Endothelial cell of umbilical vein (primary cell): ENCODE results near the gene CD200. TPM values are rescaled to one million over a fixed set of nuclear protein-coding genes. Genes with fewer than 3 reads are reported as not detected.

ENCODE experiments used
- BruUV-seq: library from RNA; stranded (reverse); fragments of 400-500 nt; replicated peaks from 2 replicates; lab custom pipeline; 2021; lab: Mats Ljungman, UMichigan
- CTCF ChIA-PET: fragments of 300-600, 350-600 bp; sonication (Branson Sonifier 250); formaldehyde crosslinking; loops from one replicate; lab custom pipeline; 2021; ENCODE audit warnings: antibody characterized with exemption, inconsistent platforms; lab: Charles Lee
- POLR2A ChIA-PET: fragments of 300-600, 350-600 bp; sonication (Branson Sonifier 250); formaldehyde crosslinking; loops from one replicate; lab custom pipeline; 2021; ENCODE audit warnings: antibody characterized with exemption, inconsistent platforms; lab: Charles Lee
- DNase-seq: peaks from one replicate; pipeline ENCODE4 v3.0.0-alpha.2; 2011; ENCODE audit warnings: low read depth, low spot score
- FAIRE-seq: peaks from 2 replicates; lab custom pipeline; 2011; peaks lifted over from hg19 to GRCh38; lab: Jason Lieb, UNC
- H2AFZ ChIP-seq: 2 replicates; pipeline ENCODE4 v1.6.0; 2012; ENCODE audit warnings: low read depth, low read length, control low read depth, inconsistent platforms
- H3K27ac ChIP-seq: 2 replicates; pipeline ENCODE4 v1.5.1; 2011; ENCODE audit warnings: low read depth, mild to moderate bottlenecking, control low read depth, low read length, moderate library complexity; ENCODE audit not compliant: insufficient read depth
- H3K27me3 ChIP-seq, 2 experiments: 2 replicates each; pipeline versions ENCODE4 v1.6.0 to v1.6.1; 2011; ENCODE audit warnings: low read length in 2 of 2, mixed read lengths in 1 of 2; ENCODE audit not compliant: control insufficient read depth in 2 of 2, insufficient read depth in 2 of 2
- H3K36me3 ChIP-seq, 2 experiments: 2 replicates in 1 of 2; 3 replicates in 1 of 2; pipeline ENCODE4 v1.5.1; 2011; ENCODE audit warnings: low read length in 2 of 2, mild to moderate bottlenecking in 1 of 2, moderate library complexity in 1 of 2; ENCODE audit not compliant: control insufficient read depth in 2 of 2, insufficient read depth in 2 of 2; ENCODE audit errors: extremely low read depth in 1 of 2
- H3K4me1 ChIP-seq: 3 replicates; pipeline ENCODE4 v1.5.1; 2011; ENCODE audit warnings: mild to moderate bottlenecking, low read length; ENCODE audit not compliant: control insufficient read depth, insufficient read depth; ENCODE audit errors: extremely low read depth
- H3K4me2 ChIP-seq: 2 replicates; pipeline ENCODE4 v1.6.1; 2011; ENCODE audit warnings: low read length, control low read depth, mixed read lengths; ENCODE audit not compliant: insufficient read depth
- H3K4me3 ChIP-seq, 3 experiments: fragments of 200-600 bp in 1 of 3; sonication (generic), shearing (Covaris generic) in 1 of 3; replicated peaks in 1 of 3; 2 replicates each; pipeline ENCODE4 v1.5.1; 2011 to 2016; ENCODE audit warnings: control low read depth in 3 of 3, low read length in 3 of 3, mild to moderate bottlenecking in 2 of 3, inconsistent platforms in 1 of 3, low read depth in 1 of 3, moderate library complexity in 1 of 3; ENCODE audit not compliant: insufficient read depth in 1 of 3
- H3K79me2 ChIP-seq: 2 replicates; pipeline ENCODE4 v1.6.0; 2012; ENCODE audit warnings: low read length, inconsistent platforms; ENCODE audit not compliant: control insufficient read depth, insufficient read depth
- H3K9ac ChIP-seq: replicated peaks from 2 replicates; pipeline ENCODE3; 2011; ENCODE audit warnings: low read length, control low read depth; ENCODE audit not compliant: insufficient read depth; ENCODE audit errors: extremely low read depth
- H3K9me1 ChIP-seq: replicated peaks from 3 replicates; pipeline ENCODE4 v1.6.0; 2011; ENCODE audit warnings: mild to moderate bottlenecking, low read length; ENCODE audit not compliant: control insufficient read depth, insufficient read depth; ENCODE audit errors: extremely low read depth
- H3K9me3 ChIP-seq: replicated peaks from 2 replicates; pipeline ENCODE4 v1.5.1; 2012; ENCODE audit warnings: low read length, inconsistent platforms; ENCODE audit not compliant: control insufficient read depth, insufficient read depth
- H4K20me1 ChIP-seq: replicated peaks from 2 replicates; pipeline ENCODE3; 2011; ENCODE audit warnings: mild to moderate bottlenecking, low read length; ENCODE audit not compliant: control insufficient read depth, insufficient read depth; ENCODE audit errors: extremely low read depth
- CTCF ChIP-seq, 2 donors: IDR thresholded peaks; 1 replicate in 1 of 2; 2 replicates in 1 of 2; pipeline ENCODE4 v1.5.1; 2011; ENCODE audit warnings: low read length in 2 of 2, mild to moderate bottlenecking in 2 of 2, moderate library complexity in 2 of 2, control low read depth in 1 of 2, inconsistent platforms in 1 of 2, low read depth in 1 of 2; ENCODE audit not compliant: insufficient read depth in 1 of 2; ENCODE audit errors: extremely low read depth in 1 of 2
- EZH2 ChIP-seq: IDR thresholded peaks from 2 replicates; pipeline ENCODE4 v1.6.1; 2012; ENCODE audit warnings: borderline replicate concordance, low read depth, mild to moderate bottlenecking, moderate library complexity, low read length, inconsistent platforms; ENCODE audit not compliant: severe bottlenecking
- FOS ChIP-seq: IDR thresholded peaks from 2 replicates; pipeline ENCODE4 v1.6.1; 2011; ENCODE audit warnings: mild to moderate bottlenecking, low read length, moderate library complexity, borderline replicate concordance; ENCODE audit not compliant: insufficient read depth
- GATA2 ChIP-seq: IDR thresholded peaks from 2 replicates; pipeline ENCODE4 v1.7.0; 2011; ENCODE audit warnings: low read depth, mild to moderate bottlenecking, moderate library complexity, mixed read lengths, low read length; ENCODE audit not compliant: insufficient read length, insufficient read depth
- JUN ChIP-seq: IDR thresholded peaks from 2 replicates; pipeline ENCODE4 v1.6.1; 2011; ENCODE audit warnings: borderline replicate concordance, low read depth; ENCODE audit not compliant: insufficient read length, insufficient read depth
- MYC ChIP-seq: IDR thresholded peaks from one replicate; pipeline ENCODE4 v1.6.1; 2011; ENCODE audit warnings: mild to moderate bottlenecking, low read depth, low read length
- POLR2A ChIP-seq: IDR thresholded peaks from 2 replicates; pipeline ENCODE4 v1.6.1; 2012; ENCODE audit warnings: low read depth, mild to moderate bottlenecking, control low read depth, low read length
- POLR2AphosphoS5 ChIP-seq: IDR thresholded peaks from 2 replicates; pipeline ENCODE4 v1.6.1; 2012; ENCODE audit warnings: low read depth, mild to moderate bottlenecking, control low read depth, low read length, moderate library complexity; ENCODE audit not compliant: insufficient read depth
- dilution Hi-C: fragments of 300-500 bp; cut with MboI; formaldehyde crosslinking; loops from one replicate; pipeline ENCODE4 v1.15.0; 2019; ENCODE audit warnings: low sequenced_read_pairs; ENCODE audit not compliant: extremely low pct_ligation_motif_present
- intact Hi-C: fragments of 100-400 bp; cut with micrococcal nuclease; formaldehyde crosslinking; loops from one replicate; pipeline ENCODE4 v1.10.0; 2022
- polyA plus RNA-seq, 4 experiments: library from polyadenylated mRNA; depleted of rRNA in 3 of 4; stranded (reverse) in 3 of 4; unstranded in 1 of 4; fragments of >200 nt; gene quantifications; 2 replicates each; pipeline versions ENCODE4 v1.2.1 to v1.2.3, GENCODE V29; 2011 to 2012; ENCODE audit warnings: missing spikeins in 1 of 4
- total RNA-seq: library from RNA; stranded (reverse); gene quantifications from 2 replicates; pipeline ENCODE4 v1.2.3, GENCODE V29; 2021
- TF ChIP-seq, protein P1 (sequence below): IDR thresholded peaks from 2 replicates; pipeline ENCODE4 v1.6.1; 2011; ENCODE audit not compliant: insufficient read depth, insufficient read length

CD200 gene
- total and polyA plus RNA-seq, 2 donors (not counting 3 experiments of a cell fraction or from before 2014, with no cell fraction given): 8.1 to 8.2 TPM

DNA sequence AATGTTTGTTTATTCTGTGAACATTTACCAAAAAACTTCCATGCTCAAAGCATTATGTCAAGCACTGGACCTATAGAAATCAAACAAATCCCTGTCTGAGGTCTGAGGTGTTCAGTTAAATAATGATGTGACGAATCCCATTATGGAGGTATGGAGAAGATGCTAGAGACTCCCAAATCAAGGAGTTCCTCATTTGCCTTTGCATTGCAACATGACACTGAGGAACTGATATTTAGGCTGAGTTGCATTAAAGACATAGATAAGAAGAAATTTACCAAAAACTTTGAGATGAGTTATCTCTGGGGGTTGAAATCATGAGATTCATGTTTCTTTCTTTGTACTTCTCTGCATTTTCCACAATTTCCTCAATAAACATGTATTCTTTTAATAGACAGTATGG, 16.0 kb downstream of the CD200 start:
- no peak overlapping the region for H3K4me2 ChIP-seq
- dilution Hi-C loops (no loop called here), intact Hi-C loops (no loop called here)
- BruUV-seq: no TSS peak
- TF ChIP-seq CTCF (IDR thresholded peaks at IDR 0.05; ENCODE audit: extremely low read depth in 1 of 2, insufficient read depth in 1 of 2, low read depth in 1 of 2, low read length in 2 of 2) (no peak), EZH2 (no peak), JUN (no peak), POLR2AphosphoS5 (no peak), POLR2A (no peak), FOS (no peak), MYC (no peak), GATA2 (no peak)
- TF ChIP-seq, protein P1, sequence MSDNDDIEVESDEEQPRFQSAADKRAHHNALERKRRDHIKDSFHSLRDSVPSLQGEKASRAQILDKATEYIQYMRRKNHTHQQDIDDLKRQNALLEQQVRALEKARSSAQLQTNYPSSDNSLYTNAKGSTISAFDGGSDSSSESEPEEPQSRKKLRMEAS: no peak
- ChIA-PET POLR2A (no interaction called here), CTCF (interaction anchor here (0.8 kb wide), 1 partner anchor 11 kb away, joined by 4 read pairs; no protein-coding TSS in a partner anchor)
- H3K4me1 ChIP-seq: peaks cover 38% of the 10 kb centered on the region
- no peaks in the 10 kb centered on the region for H3K79me2 ChIP-seq
- H3K9ac ChIP-seq: no peak overlapping the region
- H3K4me3 ChIP-seq: no peak overlapping the region
- H3K9me3 ChIP-seq: no peaks in the 10 kb centered on the region
- peaks cover 0 to 1% of the 10 kb centered on the region in 2 experiments for H3K27me3 ChIP-seq
- DNase-seq: no peak
- H4K20me1 ChIP-seq: no peaks in the 10 kb centered on the region
- H2AFZ ChIP-seq: no peak overlapping the region
- no peak for FAIRE-seq
- peaks cover 0 to 10% of the 10 kb centered on the region in 2 experiments for H3K36me3 ChIP-seq
- H3K27ac ChIP-seq: no peak overlapping the region
- H3K9me1 ChIP-seq: no peaks in the 10 kb centered on the region
